LNCAP (cell line): ENCODE data around the gene ATF7IP2.

Source experiments
- TF ChIP-seq, protein P1 (sequence below): fragments of 450-650 bp; IDR thresholded peaks from 2 replicates; pipeline ENCODE4 v1.5.1; 2017; ENCODE audit warnings: mild to moderate bottlenecking

Gene ATF7IP2

DNA sequence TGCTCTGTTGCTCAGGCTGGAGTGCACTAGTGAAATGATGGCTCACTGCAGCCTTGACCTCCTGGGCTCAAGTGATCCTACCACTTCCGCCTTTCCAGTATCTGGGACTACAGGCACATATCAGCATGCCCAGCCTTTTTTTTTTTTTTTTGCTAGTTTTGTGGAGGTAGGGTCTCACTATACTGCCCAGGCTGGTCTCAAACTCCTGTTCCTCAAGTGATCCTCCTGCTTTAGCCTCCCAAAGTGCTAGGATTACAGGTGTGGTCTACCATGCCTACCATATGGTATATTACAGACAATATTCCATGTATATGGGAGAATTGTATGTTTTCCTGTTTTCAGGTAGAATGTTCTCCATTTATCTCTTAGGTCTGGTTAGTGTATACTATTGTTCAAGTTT is 12.3 kb upstream of the ATF7IP2 start:
- TF ChIP-seq, protein P1, sequence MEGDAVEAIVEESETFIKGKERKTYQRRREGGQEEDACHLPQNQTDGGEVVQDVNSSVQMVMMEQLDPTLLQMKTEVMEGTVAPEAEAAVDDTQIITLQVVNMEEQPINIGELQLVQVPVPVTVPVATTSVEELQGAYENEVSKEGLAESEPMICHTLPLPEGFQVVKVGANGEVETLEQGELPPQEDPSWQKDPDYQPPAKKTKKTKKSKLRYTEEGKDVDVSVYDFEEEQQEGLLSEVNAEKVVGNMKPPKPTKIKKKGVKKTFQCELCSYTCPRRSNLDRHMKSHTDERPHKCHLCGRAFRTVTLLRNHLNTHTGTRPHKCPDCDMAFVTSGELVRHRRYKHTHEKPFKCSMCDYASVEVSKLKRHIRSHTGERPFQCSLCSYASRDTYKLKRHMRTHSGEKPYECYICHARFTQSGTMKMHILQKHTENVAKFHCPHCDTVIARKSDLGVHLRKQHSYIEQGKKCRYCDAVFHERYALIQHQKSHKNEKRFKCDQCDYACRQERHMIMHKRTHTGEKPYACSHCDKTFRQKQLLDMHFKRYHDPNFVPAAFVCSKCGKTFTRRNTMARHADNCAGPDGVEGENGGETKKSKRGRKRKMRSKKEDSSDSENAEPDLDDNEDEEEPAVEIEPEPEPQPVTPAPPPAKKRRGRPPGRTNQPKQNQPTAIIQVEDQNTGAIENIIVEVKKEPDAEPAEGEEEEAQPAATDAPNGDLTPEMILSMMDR: no peak

DNA sequence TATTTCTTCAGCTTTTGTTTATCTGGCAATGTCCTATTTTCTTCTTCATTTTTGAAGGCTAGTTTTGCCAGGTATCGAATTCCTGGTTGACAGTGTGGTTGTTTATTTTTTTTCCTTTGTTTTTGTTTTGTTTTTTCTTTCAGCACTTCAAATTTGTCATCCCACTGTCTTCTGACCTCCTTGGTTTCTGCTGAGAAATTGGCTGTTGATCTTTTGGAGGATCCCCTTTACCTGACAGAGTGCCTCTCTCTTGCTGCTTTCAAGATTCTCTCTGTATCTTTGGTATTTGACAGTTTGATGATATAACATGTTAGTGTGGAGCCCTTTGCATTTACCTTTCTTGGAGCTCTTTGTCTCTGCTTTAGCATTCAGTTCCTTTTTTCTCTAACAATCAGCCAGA is 9.6 kb upstream of the ATF7IP2 start:
- TF ChIP-seq, protein P1: no peak

DNA sequence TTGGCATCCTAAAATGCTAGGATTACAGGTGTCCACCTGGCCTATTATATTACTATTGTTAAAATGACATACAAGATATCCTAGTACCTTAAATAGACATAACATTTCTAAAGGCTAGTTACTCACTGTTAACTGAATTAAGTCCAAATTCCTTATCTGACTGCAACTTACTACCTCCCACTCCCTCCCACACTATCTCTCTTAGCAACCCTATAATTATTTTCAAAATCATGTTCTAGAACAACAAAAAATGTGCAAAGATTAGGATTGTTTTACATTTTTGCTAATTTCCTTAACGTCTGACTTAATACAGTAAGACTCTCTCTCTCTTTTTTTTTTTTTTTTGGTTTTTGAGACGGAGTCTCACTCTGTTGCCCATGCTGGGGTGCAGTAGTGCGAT is 2.2 kb upstream of the ATF7IP2 start:
- TF ChIP-seq, protein P1: no peak

DNA sequence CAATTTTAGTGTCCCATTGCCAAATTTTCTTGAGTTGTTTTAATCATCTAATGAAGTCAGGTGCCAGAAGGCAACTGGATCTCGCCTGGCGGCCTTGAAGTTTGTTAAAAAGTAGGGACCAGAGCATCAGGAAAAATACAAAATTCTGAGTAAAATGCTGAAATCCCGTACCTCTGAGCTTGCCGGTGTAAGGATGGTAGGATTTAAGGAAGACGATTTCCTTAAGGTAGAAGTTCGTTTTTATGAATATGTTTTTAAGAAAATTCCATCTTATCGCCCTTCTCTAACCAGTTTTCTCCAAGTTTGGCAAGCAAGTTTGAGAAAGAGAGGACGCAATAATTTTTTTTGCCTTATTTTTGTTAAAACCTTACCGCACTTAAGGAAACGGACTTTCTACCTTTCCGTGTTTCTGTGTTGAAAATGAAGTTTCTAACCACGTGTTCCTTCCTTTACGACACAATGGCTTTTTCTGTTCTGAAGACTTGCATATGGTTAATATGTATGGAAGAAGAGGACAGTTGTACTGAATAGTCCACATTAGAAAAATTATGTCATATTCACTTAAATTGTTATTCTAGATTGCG is 748 bp downstream of the ATF7IP2 start:
- TF ChIP-seq, protein P1: no peak

DNA sequence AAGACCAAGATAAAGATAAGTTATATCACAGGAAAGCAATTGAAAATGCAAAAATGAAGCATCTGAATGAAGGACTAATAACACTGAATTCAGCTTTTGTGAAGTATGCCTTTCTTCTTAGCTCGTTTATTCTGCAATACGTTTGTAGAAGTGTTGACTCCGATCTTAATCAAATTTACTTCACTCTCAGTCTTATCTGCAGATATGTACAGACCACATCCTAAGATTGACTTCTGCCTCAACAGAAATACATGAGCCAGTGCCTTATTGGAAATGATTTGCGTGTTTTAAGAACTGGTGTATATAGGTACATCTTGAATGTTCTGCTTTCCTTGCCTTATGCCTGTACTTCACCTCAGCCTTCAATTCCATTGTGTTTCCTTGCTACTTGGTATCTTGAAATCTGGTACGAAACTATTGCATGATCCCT is 1.3 kb downstream of the ATF7IP2 start:
- TF ChIP-seq, protein P1: no peak

DNA sequence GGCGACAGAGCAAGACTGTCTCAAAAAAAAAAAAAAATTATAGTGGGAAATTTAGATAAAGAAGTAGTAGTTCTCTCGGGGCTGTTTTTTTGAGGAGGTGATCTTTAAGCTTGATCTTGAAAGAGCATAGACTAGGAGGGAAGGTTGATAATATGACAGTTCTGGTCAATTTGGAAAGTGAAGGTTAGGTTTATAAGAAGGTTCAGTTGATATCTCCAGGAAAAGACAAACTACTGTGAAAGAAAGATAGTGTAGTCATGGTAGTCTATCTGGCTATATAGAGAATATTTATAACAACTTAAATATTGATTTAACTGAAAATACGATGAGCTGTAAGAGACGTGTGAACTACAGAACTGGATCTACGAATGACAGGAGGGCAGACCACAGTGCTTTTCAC is 3.1 kb downstream of the ATF7IP2 start:
- TF ChIP-seq, protein P1: no peak

DNA sequence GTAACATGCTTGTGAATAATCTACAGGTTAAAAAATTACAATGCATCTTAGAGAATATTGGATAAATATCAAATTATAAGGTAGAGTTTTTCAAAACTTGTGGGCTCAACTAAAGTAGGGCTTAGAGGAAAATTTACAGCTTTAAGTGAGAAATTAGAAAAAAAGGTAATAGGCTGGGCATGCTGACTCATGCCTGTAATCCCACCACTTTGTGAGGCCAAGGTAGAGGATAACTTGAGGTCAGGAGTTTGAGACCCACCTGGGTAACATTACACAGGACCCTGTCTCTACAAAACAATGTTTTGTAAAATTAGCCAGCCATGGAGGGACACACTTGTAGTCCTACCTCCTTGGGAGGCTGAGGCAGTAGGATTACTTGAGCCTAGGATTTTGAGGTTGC is 4.5 kb downstream of the ATF7IP2 start:
- TF ChIP-seq, protein P1: no peak

DNA sequence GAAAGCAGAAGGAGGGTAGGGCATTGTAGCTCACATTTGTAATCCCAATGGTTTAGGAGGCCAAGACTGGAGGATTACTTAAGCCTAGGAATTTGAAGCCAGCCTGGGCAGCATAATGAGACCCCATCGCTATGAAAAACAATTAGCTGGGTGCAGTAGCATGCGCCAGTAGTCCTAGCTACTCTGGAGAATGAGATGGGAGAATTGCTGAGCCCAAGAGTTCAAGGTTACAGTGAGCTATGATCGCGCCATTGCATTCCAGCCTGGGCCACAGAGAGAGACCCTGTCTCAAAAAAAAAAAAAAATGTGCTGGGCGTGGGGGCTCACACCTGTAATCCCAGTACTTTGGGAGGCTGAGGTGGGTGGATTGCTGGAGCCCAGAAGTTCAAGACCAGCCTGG is 5.0 kb downstream of the ATF7IP2 start:
- TF ChIP-seq, protein P1: no peak
